NT2/D1 (cell line): ENCODE data around the gene USH1C.

Experiments used
- DNase-seq: peaks from one replicate; pipeline ENCODE4 v3.0.0-alpha.2; 2011; ENCODE audit warnings: low read depth, low spot score
- H3K27me3 ChIP-seq: 2 replicates; pipeline ENCODE4 v1.6.0; 2011; ENCODE audit warnings: mild to moderate bottlenecking; ENCODE audit not compliant: insufficient read length, insufficient read depth
- H3K36me3 ChIP-seq: 2 replicates; pipeline ENCODE4 v1.6.1; 2011; ENCODE audit warnings: mild to moderate bottlenecking, low read length, mixed read lengths; ENCODE audit not compliant: insufficient read depth, insufficient read length
- H3K4me1 ChIP-seq: 2 replicates; pipeline ENCODE4 v1.5.1; 2011; ENCODE audit not compliant: insufficient read depth, insufficient read length
- H3K4me3 ChIP-seq: 2 replicates; pipeline ENCODE4 v1.5.1; 2011; ENCODE audit warnings: low read depth; ENCODE audit not compliant: insufficient read length
- H3K9ac ChIP-seq: 2 replicates; pipeline ENCODE4 v1.6.0; 2011; ENCODE audit warnings: low read depth; ENCODE audit not compliant: insufficient read length
- H3K9me3 ChIP-seq: 2 replicates; pipeline ENCODE4 v1.5.1; 2011; ENCODE audit warnings: mild to moderate bottlenecking, low read length; ENCODE audit not compliant: insufficient read depth
- SUZ12 ChIP-seq: IDR thresholded peaks from 2 replicates; pipeline ENCODE4 v1.6.1; 2011; ENCODE audit not compliant: insufficient read length, insufficient read depth; ENCODE audit errors: extremely low read depth
- YY1 ChIP-seq: IDR thresholded peaks from 2 replicates; pipeline ENCODE4 v1.6.1; 2011; ENCODE audit not compliant: insufficient read length, insufficient read depth
- ZNF274 ChIP-seq: IDR thresholded peaks from 2 replicates; pipeline ENCODE4 v1.6.1; 2011; ENCODE audit warnings: mild to moderate bottlenecking, low read depth, low read length

USH1C gene

DNA sequence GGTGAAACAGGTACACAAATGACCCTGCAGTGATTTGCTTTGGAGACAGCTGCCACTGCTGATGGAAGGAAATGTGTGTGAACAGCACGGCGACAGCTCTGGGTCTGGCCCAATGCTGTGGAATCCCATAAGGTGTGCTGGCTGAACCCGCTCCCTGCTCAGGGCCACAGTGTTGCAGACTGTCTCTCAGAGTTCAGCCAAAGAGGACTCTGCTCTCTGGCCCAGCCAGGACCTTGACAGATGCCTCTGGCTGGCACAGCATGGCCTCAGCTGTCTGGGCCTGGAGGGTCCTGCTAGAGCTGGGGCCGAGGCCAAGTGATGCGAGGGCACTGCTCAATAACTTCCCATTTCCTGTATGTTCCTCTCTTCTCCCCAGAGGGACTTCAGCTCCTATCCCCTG, 62.3 kb downstream of the USH1C start:
- H3K4me1 ChIP-seq, result no peaks in the 10 kb centered on the region
- TF ChIP-seq YY1 (no peak), ZNF274 (no peak), SUZ12 (no peak)
- no peaks in the 10 kb centered on the region for H3K9me3 ChIP-seq
- no peak for DNase-seq
- H3K27me3 ChIP-seq, result peaks cover 11% of the 10 kb centered on the region
- H3K9ac ChIP-seq, result no peak overlapping the region
- H3K36me3 ChIP-seq, result no peaks in the 10 kb centered on the region
- H3K4me3 ChIP-seq, result no peak overlapping the region

- no peaks in the 10 kb centered on the region for H3K36me3 ChIP-seq
- peaks cover 33% of the 10 kb centered on the region for H3K27me3 ChIP-seq
- H3K4me3 ChIP-seq, result no peak overlapping the region
- no peak overlapping the region for H3K9ac ChIP-seq
- no peak for TF ChIP-seq YY1
- no peak for TF ChIP-seq ZNF274
- no peak for TF ChIP-seq SUZ12
- DNase-seq, result no peak
- H3K9me3 ChIP-seq, result no peaks in the 10 kb centered on the region
- H3K4me1 ChIP-seq, result no peaks in the 10 kb centered on the region
Measured at GRCh38 chr11:17479284-17480214, 64.7 kb downstream of the USH1C start.

DNA sequence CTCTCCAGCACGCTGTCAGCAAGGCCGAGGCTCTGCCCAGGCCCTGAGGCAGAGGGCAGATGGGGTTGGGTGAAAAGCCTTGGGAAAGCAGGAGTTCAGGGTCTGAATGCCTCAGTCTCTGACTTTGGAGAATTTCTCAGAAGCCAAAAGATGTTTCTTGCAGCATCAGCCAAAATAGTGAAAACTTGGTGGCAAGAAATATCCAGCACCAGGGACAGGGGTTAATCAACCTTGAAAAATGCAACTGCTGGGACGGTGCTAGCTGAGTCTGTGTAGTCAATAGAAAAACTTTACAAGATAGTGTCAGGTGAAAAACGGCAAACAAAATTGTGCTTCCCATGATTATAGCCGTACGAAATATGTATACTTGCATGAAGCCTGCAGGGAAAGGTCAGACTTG, 66.1 kb downstream of the USH1C start:
- peaks cover 45% of the 10 kb centered on the region for H3K27me3 ChIP-seq
- H3K9ac ChIP-seq, result no peak overlapping the region
- H3K4me3 ChIP-seq, result no peak overlapping the region
- no peaks in the 10 kb centered on the region for H3K4me1 ChIP-seq
- H3K36me3 ChIP-seq, result no peaks in the 10 kb centered on the region
- DNase-seq, result no peak
- TF ChIP-seq SUZ12 (no peak), ZNF274 (no peak), YY1 (no peak)
- no peaks in the 10 kb centered on the region for H3K9me3 ChIP-seq

GRCh38 chr11:17477361-17477760, 66.9 kb downstream of the USH1C start:
- Histone ChIP-seq H3K4me3 (no peak overlapping the region), H3K27me3 (peaks cover 45% of the 10 kb centered on the region), H3K36me3 (no peaks in the 10 kb centered on the region), H3K9me3 (no peaks in the 10 kb centered on the region), H3K4me1 (no peaks in the 10 kb centered on the region), H3K9ac (no peak overlapping the region)
- TF ChIP-seq SUZ12 (no peak), YY1 (no peak), ZNF274 (no peak)
- DNase-seq, result no peak

DNA sequence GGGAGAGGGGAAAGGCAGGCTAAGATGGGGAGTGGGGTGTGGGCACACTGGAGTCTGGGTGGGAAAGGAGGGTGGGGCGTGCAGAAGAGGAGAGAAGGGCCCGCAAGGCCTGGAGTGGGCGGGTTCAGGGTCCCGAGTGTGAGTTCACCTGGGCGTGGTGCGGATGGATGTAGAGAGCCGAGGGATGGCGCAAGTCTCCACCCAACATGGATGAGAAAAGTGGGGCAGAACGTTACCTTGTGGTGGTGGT, 67.2 kb downstream of the USH1C start:
- Histone ChIP-seq H3K4me1 (no peaks in the 10 kb centered on the region), H3K9me3 (no peaks in the 10 kb centered on the region), H3K27me3 (peaks cover 45% of the 10 kb centered on the region), H3K9ac (no peak overlapping the region), H3K4me3 (no peak overlapping the region), H3K36me3 (no peaks in the 10 kb centered on the region)
- no peak for TF ChIP-seq ZNF274
- TF ChIP-seq YY1, result no peak
- no peak for TF ChIP-seq SUZ12
- no peak for DNase-seq

DNA sequence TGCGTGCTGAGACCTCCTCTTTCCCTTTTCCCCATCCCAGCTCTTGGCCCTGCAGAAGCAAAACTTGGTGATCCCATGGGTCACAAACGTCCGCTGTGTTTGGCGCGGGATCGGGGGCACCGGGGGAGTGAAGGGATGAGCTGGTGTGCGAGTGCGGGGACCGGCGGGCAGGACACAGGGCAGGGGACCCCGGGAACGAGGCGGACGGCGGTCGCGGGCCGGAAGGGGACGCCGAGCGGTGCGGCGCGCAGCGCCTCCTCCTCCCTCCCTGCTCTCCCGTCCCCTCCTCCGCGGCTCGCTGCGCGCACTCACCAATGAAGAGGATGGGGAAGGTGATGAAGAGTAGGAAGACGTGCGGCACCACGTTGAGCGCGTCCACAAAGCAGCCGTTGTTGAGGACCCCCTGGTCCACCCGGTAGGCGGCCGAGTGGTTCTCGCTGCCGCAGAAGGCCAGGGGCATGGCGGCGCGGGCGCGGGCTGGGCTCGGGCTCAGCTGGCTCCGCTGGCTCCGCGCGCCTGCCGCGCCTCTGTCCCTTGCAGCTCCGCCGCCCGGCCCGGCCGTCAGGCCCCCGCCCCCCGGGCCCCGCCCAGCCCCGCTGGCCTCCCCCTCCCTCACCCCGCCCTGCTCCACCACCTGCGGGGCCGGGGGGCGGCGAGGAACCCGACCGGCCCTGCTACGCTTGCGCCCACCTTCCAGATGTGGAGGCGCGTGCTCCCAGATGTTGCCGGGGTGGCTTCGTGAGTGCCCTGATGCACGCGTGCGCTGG, 67.7 kb downstream of the USH1C start, which contains the start of gene ABCC8:
TSS of gene ABCC8 (minus strand) at position 529 of the 767 bp plus-strand sequence. CDS start at position 460, 69 bp downstream.
- peak within 1 kb of the TSS; percentile 66 for H3K4me3 ChIP-seq
- H3K27me3 ChIP-seq, result peaks cover 45% of the 10 kb centered on the region

More for the DNA sequence above, 67.7 kb downstream of the USH1C start, which contains the start of gene ABCC8:
- no peaks in the 10 kb centered on the region for H3K9me3 ChIP-seq
- no peaks in the 10 kb centered on the region for H3K36me3 ChIP-seq
- H3K4me1 ChIP-seq, result no peaks in the 10 kb centered on the region
- peak within 1 kb of the TSS; percentile 77 for H3K9ac ChIP-seq
- DNase-seq, result no peak
- TF ChIP-seq ZNF274 (no peak), SUZ12 (peak; percentile 81)
